ENCODE measurements around the gene ZNF516.

DNA sequence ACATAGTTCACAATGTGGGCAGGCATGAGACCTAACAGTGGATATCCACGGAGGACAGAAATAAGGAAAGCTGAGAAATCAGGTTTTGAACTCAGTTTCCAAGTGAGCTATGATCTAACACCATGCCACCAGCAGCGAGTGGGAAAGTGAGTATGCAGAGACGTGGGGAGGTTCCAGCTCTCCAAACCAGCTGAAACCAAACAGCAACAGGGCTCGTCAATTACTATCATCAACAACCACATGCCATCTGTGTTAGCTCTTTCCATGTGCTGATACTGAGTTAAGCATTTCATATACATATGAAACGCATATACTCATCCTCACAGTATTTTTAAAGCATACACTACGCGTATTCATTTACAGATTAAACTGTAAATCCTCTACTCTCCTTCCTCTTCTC lies 172.4 kb downstream of the ZNF516 start:
- TF ChIP-seq EZH2 (IDR thresholded peaks at IDR 0.05; ENCODE audit: insufficient read depth, poor library complexity, severe bottlenecking) (no peak), EZH2phosphoT487 (IDR thresholded peaks at IDR 0.05; ENCODE audit: insufficient read depth, low read depth) (no peak)

All from GM23248 (cell line).